GM18520 (cell line): ENCODE data around the gene NAPSA.
"Not testable (repeated sequence)": the region's sequence is repeated elsewhere in the genome, so short reads cannot be mapped to it uniquely, and the experiment has no call there.

ENCODE experiments used
- ATAC-seq: cut with Tn5 transposase; IDR thresholded peaks from one replicate; pipeline ENCODE4 v1.9.1; 2021; ENCODE audit not compliant: unreplicated experiment

The NAPSA gene

DNA sequence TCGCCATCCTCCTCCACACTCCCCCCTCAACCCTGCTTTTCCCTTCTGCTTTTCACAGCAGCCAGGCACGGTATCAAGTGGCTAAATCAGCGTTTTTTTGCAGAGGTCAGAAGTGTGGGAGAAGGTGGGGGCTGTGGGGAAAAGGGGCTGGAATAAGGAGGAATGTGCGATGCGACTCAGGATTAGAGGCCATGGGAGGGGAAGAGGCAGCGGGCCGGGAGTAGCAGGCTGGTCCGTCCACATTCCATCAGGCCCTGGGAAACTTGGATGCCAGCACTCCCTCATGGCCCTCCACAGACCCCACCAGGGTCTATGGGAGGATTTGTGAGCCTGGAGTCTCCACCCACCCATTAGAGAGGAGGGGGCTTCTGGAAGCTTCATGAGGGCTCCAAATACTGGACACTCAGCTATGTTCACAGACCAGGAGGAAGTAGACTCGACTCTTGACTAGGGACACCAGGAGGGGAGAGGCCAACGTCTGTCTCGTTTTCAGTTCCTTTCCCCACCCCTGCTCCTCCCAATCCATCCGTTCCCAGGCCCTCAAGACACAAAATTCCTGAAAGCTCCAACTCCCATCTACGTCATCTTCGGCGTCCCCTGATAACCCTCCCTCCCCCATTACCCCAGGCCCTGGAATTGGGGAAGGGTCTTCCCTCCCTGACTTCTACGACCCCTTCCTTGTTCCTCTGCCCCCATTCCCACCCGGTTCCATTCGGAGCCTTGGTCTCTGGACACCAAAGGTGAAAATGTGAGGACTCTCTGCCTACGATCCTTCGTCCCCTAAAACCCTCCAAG is 33.0 kb downstream of the NAPSA start:
- no peak for ATAC-seq

DNA sequence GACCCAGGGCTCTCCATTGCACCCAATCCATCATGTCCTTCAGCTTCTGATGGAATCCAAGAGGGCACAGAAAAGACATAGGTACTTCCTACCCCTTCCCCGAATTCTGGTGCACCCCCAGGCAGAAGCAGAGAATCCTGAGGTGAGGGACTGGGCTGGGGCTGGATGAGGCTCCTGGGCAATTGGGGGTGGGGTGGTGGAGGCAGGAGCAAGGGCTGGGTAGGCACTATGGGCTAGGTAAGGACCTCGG is 33.5 kb downstream of the NAPSA start:
- ATAC-seq = no peak

DNA sequence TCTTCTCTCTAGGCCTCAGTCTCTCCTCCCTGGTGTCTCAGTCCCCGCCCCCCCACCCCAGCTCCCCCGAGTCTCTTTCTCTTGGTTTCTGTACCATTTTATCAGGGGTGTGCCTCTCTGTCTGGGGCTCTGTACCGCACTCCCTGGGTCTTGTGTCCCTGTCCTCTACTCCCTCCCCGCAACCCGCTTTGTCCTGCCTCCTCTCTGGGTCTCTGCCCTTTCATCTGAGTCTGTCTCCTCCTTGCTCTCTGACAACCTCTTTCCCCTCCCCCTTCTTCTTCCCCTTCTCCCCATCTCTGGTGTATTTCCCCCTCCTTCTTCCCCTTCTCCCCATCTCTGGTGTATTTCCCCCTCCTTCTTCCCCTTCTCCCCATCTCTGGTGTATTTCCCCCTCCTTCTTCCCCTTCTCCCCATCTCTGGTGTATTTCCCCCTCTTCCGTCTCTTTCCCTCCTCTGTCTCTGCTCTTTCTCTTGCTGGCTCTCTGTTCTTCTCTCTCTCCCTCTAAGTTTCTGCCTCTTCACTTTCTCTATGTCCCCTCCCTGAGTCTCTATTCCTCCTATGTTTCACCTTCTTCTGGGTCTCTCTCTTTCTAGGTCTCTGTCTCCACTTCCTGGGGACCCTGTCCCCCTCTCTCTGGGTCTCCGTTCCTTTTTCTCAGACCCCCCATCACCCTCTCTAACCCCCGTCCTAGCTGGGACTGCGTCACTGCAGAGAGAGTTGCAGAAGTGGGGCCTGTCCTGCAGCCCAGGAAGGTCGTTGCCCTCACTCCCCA is 34.0 kb downstream of the NAPSA start:
- no peak for ATAC-seq

DNA sequence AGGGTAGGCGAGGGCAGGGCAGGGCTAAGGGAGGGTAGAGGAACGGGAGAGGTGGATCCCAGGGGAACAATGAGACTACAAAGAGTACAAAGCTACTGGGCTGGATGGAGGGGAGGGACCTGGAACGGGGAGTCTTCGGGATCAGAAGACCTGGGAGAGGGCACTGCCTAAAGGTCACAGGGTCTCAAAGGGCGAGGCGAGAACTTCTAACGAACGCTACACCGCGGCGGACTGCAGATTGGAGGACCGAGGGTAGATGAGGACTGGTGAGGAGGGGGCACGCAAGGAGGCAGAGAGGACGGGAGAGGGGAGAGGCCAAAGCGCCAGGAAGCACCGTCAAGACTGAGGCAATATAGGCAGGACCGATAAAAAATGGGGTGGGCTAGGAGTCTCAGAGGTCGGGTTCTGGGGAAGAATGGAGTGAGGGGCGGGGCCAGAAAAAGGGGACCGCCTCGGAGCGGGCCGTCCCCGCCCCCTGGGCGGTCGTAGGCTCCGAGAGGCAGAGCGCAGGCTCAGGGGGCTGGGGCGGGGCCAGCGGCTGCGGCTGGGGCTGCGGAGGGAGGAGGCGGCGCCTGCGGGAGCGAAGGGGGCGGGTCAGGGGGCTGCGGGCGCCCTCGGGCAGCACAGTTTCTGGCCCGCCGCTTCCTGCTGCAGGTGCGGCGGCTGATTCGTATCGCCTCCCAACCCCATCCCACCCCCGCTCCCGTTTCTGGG is 34.9 kb downstream of the NAPSA start:
- no peak for ATAC-seq

DNA sequence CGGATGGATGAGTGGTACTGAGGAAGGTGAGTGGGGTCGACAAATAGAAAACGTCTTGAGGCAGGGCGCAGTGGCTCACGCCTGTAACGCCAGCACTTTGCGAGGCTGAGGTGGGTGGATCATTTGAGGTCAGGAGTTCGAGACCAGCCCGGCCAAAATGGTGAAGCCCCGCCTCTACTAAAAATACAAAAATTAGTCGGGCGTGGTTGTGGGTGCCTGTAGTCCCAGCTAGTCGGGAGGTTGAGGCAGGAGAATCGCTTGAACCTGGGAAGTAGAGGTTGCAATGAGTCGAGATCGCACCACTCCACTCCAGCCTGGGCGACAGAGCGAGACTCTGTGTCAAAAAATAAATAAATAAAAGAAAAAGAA is 35.5 kb downstream of the NAPSA start:
- not testable (repeated sequence) for ATAC-seq

DNA sequence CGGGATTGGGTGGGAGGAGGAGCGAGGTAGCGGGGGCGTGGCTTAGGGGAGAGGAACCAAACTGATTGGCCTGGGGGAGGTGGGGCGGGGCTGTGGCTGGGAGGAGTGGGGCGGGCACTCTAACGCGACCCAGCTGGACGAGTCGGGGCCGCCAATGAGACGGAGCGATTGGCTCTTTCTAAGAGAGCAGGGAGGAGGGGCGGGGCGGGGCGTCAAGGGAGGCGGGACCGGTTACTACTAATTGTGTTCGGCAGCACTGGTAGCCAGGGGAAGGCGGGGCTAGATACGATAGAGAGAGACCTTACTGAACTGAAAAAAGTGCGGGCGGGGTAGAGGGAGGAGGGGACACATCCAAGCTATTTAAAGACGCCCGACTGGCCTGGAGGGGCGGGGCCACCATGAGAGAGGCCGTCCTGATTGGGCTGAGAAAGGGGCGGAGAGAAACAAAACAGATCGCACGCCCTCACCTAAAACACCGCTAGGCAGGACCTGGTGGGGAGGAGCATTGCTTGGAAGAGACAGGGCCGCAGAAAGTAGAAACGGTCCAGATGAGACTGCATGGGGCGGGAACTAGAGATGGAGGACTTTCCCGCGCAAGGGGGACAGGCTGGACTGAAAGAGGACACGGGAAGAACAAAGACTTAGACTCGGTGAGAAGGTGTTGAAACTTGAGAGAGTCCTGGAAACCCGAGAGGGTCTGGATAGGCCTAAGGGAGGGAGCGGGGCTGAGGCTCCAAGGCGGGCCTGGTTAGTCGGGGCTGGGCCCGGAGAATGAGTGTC is 36.1 kb downstream of the NAPSA start, which contains the start of gene KCNC3:
Gene KCNC3, minus strand, starts transcription at position 232 of the 780 bp plus-strand sequence. CDS start 295 bp downstream, outside the sequence.
- peak; percentile 30 for ATAC-seq

DNA sequence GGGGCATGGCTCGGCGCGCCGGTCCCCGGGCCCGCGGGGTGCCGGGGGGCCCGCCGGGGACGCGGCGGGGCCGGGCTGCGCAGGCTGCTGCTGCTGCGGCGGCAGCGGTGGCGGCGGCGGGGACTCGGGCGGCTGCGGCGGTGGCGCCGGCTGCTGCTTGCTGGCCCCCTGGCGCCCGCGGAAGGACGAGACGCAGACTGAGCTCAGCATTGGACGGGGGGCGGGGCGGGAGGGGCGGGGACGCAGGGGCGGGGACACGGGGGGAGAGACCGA is 36.6 kb downstream of the NAPSA start:
- ATAC-seq = peak; percentile 7

DNA sequence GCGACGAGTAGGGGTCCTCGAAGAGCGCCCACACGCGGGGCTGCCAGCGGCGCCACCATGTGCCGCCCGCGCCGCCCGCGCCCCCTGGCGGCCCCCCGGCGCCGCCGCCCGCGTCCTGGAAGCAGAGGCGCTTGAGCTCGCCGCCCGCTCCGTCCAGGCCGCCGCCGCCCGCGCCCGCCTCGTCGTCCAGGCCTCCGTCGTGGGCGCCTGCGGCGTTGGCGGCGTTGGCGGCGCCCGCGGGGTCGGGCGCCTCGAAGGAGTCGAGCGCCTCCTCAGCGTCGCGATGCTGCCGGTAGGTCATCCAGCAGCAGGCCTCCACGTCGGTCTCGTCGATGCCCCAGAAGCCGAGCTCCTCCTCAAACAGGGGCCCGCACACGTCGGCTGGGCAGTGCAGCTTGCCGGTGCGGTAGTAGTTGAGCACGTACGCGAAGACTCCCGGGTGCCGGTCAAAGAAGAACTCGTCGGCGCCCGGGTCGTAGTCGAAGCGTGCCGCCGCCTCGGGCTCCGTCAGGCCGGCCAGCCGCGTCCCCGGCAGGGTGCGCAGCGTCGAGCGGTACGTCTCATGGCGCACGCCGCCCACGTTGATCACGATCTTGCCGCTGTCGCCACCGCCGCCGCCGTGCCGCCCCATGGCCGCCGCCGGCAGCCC is 37.1 kb downstream of the NAPSA start:
- no peak for ATAC-seq

DNA sequence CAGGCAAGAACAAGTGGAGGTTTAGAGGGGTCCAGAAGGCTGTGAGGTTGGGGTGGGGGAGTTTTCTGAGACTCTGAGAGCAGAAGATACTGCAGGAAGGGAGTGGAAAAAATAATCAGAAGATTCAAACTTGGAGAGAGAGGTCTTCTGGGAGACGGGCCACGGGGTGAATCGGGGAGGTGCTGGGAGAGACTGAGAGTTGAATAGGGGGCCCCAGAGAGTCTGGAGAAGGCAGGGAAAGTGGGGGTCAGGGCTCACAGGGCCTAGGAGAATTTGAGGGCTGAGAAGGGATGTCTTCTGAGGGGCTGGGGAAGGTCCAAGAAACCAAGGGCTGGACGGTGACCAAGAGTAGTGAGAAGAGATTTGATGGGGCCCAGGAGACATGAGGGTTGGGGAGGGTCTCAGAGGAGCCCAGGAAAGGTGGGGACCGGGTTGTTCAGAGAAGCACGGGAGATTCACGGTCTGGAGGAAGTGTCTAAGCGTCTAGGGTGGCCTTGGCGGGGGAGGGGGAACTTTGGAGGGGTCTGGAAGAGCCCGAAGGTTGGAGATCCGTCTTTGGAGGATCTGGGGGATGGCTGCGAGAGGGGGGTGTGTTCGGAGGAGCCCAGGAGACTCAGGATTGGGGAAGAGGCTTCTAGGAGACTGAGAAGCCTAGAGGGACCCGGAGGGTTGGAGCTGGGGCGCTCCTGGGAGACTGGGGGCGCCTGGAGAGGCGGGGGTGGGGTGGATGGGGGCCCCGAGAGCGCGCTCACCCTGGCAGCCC is 37.8 kb downstream of the NAPSA start:
- no peak for ATAC-seq

DNA sequence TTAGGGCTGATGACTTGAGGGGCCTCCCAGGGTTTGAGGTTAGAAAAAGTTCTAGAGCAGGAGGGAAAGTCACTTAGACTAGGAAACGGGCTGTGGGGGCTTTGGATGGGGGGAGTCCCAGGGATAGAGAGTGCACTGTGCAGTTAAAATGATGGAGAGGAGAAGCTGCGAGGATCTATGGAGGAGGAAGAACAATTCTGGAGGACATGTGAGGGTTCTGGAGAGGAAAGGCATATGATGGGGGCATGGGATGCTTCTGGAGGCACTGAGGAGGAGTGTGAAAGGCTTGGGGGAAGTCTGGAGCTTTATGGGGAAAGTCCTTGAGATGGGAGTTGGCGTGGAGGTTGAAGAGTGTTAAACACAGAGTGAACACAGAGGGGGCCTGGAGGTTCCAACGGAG is 38.4 kb downstream of the NAPSA start:
- ATAC-seq = no peak

DNA sequence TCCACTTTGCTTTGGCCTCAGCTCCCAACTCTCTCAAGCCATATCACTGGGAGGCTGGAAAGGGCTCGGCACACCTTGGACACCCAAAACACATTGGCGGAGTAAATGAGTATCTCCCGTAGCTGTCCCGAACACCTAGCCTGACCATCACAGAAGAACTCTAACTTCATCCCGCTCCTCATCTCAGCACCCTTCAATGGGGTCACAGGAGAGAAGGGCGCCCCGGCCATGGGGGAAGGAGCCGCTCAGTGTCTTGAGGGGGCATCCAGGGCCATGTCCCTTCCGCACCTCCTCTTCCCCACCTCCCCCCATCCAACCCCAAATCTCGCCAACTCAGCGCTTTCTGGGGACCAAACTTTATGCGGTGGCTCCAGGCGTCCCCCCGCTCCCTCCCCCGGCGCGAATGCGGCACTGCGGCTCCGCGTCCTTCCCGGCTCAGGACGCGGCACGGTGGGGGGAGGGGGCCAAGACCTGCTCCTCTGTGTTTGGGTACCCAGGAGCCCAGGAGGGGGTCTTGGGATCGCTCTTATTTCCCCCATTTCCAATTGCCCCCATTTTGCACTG is 39.3 kb downstream of the NAPSA start:
- ATAC-seq = no peak

DNA sequence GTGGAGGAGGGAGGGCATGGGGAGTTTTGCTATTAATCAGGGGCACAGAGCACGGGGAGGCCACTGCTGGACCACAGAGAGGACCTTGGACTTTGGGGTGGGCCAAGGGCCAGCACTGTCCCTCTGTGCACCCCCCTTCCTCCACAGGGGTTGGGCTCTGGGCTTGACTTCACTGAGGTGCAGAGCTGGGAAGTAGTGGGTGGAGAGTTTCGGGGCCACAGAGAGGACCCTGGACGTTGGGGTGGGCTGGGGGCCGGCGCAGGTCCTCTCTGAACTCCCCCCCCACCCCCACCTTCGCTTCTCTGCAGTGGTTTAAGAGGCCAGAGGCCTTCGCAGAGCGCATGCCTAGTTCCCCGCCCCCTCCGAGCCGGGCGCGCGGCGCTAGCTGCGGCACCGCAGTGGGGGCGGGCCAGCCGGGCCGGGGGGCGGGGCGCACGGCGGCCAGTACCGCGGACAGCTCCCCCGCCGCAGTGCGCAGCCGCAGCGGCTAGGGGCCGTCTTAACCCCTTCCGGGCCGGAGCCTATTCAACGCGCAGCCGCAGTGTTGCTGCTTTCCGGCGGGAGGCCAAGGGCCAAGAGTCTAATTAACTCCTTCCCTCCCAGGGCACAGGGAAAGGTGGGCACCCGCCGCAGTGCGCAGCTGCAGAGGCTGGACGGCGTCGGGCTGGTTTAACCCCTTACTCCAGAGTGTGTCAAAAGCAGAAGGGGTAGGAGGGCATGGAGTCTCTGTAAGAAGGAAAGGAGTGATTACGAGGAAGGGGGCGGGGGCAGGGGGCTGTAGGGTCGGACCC is 39.9 kb downstream of the NAPSA start:
- no peak for ATAC-seq

DNA sequence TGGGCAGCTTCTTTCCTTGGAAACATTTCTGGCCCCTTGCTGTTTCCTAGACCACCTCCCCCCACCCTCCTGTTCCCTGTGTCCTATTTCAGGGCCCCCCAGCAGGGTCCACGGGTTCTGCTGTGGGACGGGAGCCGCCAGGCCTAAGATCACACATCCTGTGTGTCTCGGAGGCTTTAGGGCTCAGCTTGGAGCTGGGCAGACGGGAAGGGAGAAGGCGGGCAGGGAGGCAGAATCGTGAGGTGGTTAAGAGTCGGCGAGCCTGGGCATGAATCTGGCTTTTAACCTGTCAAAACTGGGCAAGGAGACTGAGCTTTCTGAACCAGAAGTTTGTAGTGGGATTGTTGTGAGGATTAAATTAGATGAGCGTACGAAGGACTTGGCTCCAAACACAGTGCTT is 41.1 kb downstream of the NAPSA start:
- no peak for ATAC-seq

DNA sequence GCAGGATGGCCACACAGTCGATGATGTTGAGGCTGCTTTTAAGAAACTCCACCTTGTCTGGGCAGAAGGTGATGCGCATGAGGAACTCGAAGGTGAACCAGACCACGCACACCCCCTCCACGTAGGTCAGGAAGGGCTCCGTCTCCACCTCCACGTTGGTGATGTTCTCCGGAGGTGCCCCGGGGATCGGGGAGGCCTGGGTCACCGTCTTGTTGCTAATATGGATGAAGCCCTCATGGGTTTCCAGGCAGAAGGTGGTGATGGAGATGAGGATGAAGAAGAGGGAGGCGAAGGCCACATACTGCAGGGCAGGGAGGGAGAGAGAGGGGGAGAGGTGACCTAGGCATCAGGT is 41.7 kb downstream of the NAPSA start:
- ATAC-seq = no peak

DNA sequence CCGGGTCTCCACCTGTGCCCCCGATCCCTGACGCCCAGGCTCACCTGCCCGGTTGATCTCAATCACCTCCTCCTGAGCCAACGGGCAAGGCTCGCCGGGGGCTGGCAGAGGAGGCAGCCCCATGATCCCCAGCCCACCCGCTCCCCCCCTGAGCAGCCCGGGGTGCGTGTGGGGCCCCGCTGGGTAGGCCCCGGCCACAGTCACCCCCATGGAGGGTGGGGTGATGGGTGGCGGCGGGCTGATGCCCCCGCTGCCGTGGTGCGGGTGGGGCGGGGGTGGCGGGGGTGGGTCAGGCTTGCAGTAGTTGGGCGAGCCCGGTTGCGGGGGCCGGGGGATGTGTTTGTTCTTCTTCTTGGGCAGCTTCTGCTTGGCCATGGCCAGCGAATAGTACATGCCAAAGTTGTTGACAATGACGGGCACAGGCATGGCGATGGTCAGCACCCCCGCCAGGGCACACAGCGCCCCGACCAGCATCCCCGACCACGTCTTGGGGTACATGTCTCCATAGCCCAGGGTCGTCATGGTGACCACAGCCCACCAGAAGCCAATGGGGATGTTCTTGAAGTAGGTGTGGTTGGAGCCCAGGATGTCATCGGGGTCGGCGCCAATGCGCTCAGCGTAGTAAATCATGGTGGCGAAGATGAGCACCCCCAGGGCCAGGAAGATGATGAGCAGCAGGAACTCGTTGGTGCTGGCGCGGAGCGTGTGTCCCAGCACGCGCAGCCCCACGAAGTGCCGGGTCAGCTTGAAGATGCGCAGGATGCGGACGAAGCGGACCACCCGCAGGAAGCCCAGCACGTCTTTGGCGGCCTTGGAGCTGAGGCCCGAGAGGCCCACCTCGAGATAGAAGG is 42.3 kb downstream of the NAPSA start:
- no peak for ATAC-seq

DNA sequence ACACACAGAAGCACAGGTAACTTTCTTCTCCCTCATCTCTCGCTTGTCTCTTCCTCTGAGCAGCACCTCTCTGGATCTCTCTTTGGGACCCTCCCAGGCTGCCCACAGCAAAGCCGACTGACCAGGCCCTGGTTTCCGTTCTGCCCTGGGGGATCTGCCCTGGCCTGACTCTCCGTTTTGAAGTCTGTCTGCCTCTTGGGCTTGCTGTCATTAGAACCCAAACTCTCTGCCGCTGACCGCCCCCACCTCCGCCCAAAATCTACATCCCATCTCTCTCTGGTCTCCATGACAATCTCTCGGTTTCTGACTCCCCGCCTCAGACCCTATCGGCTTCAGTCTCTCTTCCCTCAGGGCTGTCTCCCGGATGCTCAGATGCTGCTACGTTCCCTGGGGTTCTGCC is 43.2 kb downstream of the NAPSA start:
- ATAC-seq = no peak

DNA sequence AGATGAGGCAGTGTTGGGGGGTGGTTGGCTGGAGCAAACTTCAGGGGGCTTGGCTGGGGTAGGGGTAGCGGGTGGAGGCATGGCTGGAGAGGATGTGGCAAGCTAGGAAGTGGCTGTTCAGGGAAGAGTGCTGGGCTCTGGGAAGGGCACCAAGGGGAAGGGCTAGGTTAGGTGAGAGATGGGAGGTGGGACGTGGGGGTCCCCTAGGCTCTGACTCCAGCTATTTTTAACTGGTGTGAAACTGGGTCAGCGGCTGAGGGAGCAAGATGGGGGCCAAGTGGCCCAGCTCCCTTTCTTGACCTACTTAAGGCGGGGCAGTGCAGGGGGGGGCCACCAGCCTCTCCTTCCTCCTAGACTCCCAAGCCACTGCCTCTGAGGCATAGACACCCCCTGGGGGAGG is 43.6 kb downstream of the NAPSA start:
- ATAC-seq = no peak

DNA sequence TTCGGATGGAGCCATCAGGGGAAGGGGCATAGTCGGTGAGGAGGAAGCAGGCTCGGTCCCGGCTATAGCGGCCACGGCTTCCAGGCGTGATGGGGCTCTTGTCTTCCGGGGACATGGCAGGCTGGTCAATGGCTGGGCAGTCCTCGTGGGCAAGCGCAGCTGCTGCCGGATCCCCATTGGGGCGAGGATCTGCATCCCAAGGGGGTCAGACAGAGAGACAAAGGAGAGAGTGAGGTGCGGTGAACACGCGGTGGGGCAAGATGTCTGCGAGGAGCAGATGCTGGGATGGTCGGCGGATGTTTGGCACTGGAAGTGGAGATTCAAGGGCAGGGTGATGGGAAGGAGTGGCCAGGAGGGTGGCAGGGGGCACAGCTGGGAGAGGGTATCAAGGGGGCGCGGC is 44.8 kb downstream of the NAPSA start:
- ATAC-seq = no peak
